Activated T-helper 17 cell treated with anti-CD3 and anti-CD28 coated beads, Interleukin-2, amount 50 U/mL, for 72 hours (primary cell): ENCODE results near the gene CPA3. TPM values are rescaled to one million over a fixed set of nuclear protein-coding genes. Genes with fewer than 3 reads are reported as not detected.

Experiments
- total RNA-seq, 2 donors: library from RNA; stranded (reverse); gene quantifications; one replicate each; pipeline ENCODE4 v1.2.3, GENCODE V29; 2022

The CPA3 gene
- total RNA-seq, 2 donors from 2014 or later = not detected

Other genes with a start within 250 kb of the CPA3 start
- not detected for gene AGTR1, start 167.4 kb upstream of the CPA3 start, total RNA-seq
- not detected for gene CPB1, start 37.5 kb upstream of the CPA3 start, total RNA-seq
- gene GYG1, start 126.2 kb downstream of the CPA3 start, total RNA-seq = 10 to 100 TPM; 17.1 to 37.4 TPM
- gene HLTF, start 221.2 kb downstream of the CPA3 start, total RNA-seq = 10 to 100 TPM; 24.5 to 28.2 TPM